ENCODE measurements around the gene NKX2-3.

Gene NKX2-3

GRCh38 chr10:99532687-99533495 is at the start of gene NKX2-3:
NKX2-3 (plus strand) TSS chr10:99532942; CDS start chr10:99533132, 190 bp downstream.
- DNase-seq = no peak

- no peak for DNase-seq
These were observed 47.8 kb upstream of the NKX2-3 start for GRCh38 chr10:99484626-99485581.

- DNase-seq = no peak
These were observed 45.5 kb upstream of the NKX2-3 start for GRCh38 chr10:99487125-99487807.

- DNase-seq = no peak
These were observed 43.5 kb upstream of the NKX2-3 start for GRCh38 chr10:99489271-99489670.

- no peak for DNase-seq
These were observed 35.3 kb upstream of the NKX2-3 start for GRCh38 chr10:99497343-99498025.

- DNase-seq = no peak
These were observed 26.3 kb upstream of the NKX2-3 start for GRCh38 chr10:99506416-99506815.

GRCh38 chr10:99507265-99507664 is 25.5 kb upstream of the NKX2-3 start:
- DNase-seq = no peak

GRCh38 chr10:99513061-99513460 is 19.7 kb upstream of the NKX2-3 start:
- no peak for DNase-seq

- DNase-seq = no peak
These were observed 13.1 kb upstream of the NKX2-3 start for GRCh38 chr10:99519690-99520039.

GRCh38 chr10:99520040-99520846 is 12.5 kb upstream of the NKX2-3 start:
- DNase-seq = no peak

GRCh38 chr10:99520847-99521764 is 11.6 kb upstream of the NKX2-3 start:
- no peak for DNase-seq

- no peak for DNase-seq
These were observed 10.8 kb upstream of the NKX2-3 start for GRCh38 chr10:99521765-99522469.

- no peak for DNase-seq
These were observed 10.1 kb upstream of the NKX2-3 start for GRCh38 chr10:99522470-99523250.

GRCh38 chr10:99523251-99523773 is 9.4 kb upstream of the NKX2-3 start:
- DNase-seq = no peak

- no peak for DNase-seq
These were observed 8.6 kb upstream of the NKX2-3 start for GRCh38 chr10:99524050-99524666.

- no peak for DNase-seq
These were observed 7.9 kb upstream of the NKX2-3 start for GRCh38 chr10:99524736-99525380.

- no peak for DNase-seq
These were observed 6.8 kb upstream of the NKX2-3 start for GRCh38 chr10:99525897-99526296.
